Hematopoietic multipotent progenitor cell treated with erythropoietin and hydrocortisone succinate and interleukin-3 and kit ligand, for 15 days (in vitro differentiated cells): Measurements from ENCODE around the gene SLC36A3.
A peak's percentile ranks its signal among the peaks of the same experiment; 100 is the strongest.
"Not testable (repeated sequence)": the region's sequence is repeated elsewhere in the genome, so short reads cannot be mapped to it uniquely, and the experiment has no call there.

Source experiments
- DNase-seq: peaks from one replicate; pipeline ENCODE4 v3.0.0-alpha.2; 2015; ENCODE audit warnings: low spot score

Gene SLC36A3

GRCh38 chr5:151258816-151259215 is 44.8 kb downstream of the SLC36A3 start:
- DNase-seq: no peak

- DNase-seq: no peak
Observed at GRCh38 chr5:151258201-151258611, 45.4 kb downstream of the SLC36A3 start.

DNA sequence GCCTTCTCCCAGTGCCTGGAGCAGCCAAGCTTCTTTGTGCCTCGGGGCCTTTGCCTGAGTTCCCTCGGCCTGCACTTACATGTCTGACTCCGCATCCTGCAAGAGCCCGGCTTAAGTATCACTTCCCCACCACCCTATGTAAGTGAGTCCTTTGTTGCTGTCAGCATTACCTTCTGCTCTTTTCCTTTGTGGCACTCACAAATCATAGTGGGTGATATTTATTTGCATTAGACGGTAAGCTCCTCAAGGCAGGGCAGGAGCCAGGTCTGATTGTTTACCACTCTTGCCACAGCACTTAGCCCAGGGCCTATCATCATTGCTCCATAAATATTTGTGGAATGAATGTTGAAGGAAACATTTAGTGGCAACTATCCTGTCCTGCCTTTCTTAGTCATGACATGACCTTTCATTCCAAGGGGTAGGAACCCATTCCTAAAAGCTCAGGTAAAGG is 45.8 kb downstream of the SLC36A3 start:
- DNase-seq: no peak

- DNase-seq: no peak
Observed at GRCh38 chr5:151255621-151256286, 47.8 kb downstream of the SLC36A3 start.

GRCh38 chr5:151254990-151255389 is 48.6 kb downstream of the SLC36A3 start:
- not testable (repeated sequence) for DNase-seq

DNA sequence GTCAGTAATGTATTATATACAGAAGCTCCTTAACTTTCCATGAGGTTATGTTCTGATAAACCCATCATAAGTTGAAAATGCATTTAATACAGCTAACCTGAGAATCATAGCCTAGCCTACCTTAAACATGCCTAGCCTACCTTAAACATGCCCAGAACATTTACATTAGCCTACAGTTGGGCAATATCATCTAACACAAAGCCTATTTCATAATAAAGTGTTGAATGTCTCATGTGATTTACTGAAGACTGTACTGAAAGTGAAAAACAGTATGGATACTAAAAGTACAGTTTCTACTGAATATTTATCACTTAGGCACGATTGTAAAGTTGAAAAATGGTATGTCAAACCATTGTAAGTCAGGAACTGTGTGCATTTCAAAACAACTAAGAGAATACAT is 49.0 kb downstream of the SLC36A3 start:
- no peak for DNase-seq

DNA sequence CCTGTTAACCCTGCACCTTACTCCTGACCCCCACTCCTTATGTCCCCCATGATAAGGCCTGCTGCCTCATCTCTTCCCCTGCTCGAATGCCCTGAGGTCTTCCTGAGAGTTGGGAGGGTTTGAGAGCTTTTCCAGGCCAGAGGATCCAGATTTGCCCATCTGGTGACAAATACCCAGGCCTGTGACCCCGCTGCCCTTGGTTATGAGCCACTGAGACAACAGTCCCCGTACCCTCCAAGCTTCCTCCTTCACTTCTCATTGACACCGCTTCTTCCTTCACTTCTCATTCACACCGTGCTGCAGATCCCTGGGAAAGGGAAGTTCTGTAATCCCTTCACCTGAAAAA is 50.0 kb downstream of the SLC36A3 start:
- DNase-seq: no peak

- peak; percentile 99 for DNase-seq
Observed at GRCh38 chr5:151252762-151253604, 50.6 kb downstream of the SLC36A3 start, which contains the start of gene GM2A. Gene GM2A, plus strand, starts transcription at chr5:151253185. Its CDS starts 32 bp downstream, at chr5:151253217.

DNA sequence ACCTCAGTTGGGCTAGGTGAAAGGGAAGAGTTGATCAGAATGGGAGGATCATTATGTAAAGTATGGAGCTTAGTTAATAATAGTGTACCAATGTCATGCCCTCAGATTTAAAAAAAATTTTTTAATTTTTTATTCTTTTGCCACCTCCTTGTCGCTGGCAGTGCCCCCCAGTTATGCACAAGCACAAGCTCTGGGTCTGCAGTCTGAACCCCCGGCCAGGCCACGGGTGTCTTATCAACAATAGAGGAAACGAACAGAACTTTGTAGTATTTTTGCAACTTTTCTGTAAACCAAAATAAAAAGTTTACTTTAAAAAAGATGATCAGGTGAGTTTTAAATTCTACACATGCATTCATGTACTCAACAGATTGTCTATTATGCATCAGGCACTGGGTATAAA is 51.9 kb downstream of the SLC36A3 start:
- DNase-seq: no peak

GRCh38 chr5:151251001-151251551 is 52.5 kb downstream of the SLC36A3 start:
- no peak for DNase-seq

GRCh38 chr5:151250346-151251000 is 53.1 kb downstream of the SLC36A3 start:
- no peak for DNase-seq

- DNase-seq: no peak
Observed at GRCh38 chr5:151249281-151249680, 54.3 kb downstream of the SLC36A3 start.

GRCh38 chr5:151248651-151249050 is 54.9 kb downstream of the SLC36A3 start:
- no peak for DNase-seq

GRCh38 chr5:151245680-151246219 is 57.8 kb downstream of the SLC36A3 start:
- no peak for DNase-seq

DNA sequence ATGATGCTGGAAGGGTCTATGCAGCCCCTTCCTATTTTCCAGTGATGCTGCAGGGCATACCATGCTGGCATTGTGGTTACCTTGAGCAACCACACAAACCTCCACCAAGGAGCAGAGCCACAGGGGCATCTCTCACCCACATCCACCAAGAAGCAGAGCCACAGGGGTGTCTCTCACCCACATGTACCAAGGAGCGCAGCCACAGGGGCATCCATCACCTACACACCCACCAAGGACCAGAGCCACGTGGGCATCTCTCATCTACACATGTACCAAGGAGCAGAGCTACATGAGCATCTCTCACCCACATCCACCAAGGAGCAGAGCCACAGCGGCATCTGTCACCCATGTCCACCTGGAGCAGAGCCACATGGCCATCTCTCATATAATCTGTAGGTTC is 59.4 kb downstream of the SLC36A3 start:
- no peak for DNase-seq

DNA sequence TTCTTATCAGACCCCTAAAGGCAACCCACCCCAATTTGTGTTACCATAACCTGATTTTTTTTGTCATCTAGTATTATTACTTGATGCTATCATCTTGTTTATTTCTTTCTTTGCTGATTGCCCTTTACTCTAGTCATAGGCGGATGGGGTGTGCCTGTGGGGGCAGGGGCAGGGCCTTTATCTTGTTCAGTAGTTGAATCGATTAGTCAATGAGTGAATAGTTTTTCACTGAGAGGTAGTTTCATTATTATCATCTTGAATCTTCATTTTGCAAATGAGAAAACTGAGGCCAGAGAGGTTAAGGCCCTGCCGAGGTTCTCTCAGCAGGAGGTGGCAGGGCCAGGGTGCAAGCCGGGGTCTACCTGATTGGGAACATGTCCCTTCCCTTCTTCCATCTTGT is 60.0 kb downstream of the SLC36A3 start:
- no peak for DNase-seq

DNA sequence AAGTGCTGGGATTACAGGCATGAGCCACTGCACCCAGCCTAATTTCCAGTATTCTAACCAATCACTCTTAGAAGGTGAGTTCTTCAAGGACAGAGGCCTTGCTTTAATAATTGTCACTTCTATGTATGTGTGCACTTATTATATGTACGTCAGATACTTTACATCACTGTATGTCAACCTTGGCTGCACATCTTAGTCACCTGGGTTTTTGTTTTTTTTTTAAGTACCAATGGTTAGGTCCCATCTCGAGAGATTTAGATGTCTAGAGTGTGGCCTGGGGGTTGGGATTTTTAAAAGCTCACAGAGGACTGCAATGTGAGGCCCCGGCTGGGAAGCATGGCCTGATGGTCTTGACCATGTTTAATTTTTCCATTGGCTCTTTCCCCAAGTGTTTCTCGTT is 60.4 kb downstream of the SLC36A3 start:
- no peak for DNase-seq

DNA sequence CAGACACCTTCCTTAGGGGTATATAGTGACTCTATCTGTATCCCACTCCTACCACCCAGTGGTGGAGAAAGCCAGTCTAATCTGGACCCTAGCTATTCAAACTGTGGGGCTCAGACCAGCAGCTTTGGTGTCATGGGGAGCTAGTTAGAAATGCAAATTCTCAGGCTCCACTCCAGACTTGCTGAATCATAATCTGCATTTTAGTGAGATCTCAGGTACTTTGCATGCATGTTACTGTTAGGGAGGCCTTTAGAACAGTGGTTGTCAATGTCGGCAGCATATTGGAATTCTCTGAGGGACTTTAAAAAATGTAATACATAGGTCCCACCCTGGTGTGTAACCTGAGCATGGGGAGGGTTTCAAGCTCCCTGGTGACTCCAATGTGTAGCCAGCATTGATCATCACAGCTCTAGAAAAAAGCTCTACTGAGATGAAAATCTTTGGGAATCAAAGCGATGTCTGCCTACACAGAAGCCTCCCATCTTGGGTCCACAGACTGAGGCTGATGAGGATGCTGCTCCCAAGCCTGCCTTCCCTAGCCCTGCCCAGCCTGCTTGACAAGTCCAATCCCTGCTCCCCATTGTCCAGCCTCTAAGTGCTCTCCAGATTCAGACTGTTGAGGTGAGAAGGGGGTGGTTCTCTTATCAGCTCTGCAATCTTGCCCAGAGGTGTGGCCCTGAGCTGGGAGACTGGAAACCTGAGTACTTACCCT is 62.5 kb downstream of the SLC36A3 start:
- no peak for DNase-seq

DNA sequence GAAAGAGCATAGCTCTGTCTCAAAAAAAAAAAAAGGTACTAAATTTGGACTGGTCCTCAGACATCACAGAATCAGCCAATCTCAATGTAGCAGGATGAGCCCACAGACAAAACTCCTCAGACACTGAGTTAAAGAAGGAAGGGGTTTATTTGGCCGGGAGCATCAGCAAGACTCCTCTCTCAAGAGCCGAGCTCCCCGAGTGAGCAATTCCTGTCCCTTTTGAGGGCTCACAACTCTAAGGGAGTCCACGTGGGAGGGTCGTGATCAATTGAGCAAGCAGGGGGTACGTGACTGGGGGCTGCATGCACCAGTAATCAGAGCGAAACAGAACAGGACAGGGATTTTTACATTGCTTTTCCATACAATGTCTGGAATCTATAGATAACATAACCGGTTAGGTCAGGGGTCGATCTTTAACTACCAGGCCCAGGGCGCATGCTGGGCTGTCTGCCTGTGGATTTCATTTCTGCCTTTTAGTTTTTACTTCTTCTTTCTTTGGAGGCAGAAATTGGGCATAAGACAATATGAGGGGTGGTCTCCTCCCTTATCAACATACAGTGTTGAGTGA is 63.2 kb downstream of the SLC36A3 start:
- not testable (repeated sequence) for DNase-seq

DNA sequence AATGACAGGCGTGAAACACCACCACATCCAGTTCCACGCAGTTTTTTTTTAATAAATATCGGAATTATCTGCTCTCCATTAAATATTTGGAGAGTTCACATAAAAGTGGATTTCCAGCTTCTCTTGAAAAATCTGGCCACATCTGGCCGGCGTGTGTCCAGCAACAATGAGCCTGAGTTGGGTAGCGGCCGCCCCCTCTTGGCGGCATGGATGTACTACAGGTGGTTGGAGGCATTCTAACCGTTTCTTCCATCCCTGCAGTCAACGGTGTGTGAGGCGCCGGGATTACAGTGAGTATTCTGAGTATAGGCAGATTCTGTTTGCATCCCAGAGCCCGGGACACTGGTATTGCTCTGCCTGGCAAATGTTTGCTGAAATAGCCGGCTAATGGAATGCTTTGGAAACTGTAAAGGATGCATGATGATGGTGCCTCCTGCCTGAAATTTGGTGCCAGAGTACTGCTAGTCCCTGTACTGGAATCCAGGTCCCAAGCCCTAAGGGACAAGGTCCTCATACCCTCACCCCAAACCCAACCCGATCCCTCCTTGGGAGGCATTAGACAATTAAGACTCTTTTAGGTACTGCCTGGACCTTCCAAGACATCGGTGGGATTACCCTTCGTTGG is 64.2 kb downstream of the SLC36A3 start:
- peak; percentile 71 for DNase-seq

DNA sequence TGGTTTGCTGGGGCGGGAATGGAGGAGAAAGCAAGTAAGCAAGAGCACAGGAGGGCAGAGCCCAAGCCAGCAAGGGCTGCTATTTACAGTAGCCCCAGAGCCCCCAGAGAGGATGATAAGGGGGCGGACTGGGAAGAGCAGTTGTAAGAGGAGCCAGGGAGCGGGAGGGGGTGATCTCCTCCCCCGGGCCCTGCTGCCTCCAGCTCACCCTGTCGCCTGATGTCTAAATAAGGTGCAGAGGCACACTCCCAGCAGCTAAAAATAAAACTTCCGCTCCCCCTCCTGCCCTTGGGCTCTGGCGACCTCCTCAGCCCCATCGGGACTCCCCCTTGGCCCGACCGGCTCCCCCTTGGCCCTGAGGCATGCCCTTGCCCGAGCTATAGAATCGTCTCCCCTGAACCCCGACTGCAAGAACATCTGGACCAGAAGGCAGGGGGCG is 65.2 kb downstream of the SLC36A3 start:
- no peak for DNase-seq
